WTC11 (cell line): Measurements from ENCODE around the gene TMX2. TPM values are rescaled to one million over a fixed set of nuclear protein-coding genes. Genes with fewer than 3 reads are reported as not detected.

Experiments used
- AR ChIP-seq: fragments of 250-450 bp; sonication (Bioruptor Pico); IDR thresholded peaks from 2 replicates; pipeline ENCODE4 v1.9.0; 2021; ENCODE audit warnings: mild to moderate bottlenecking
- ARID4B ChIP-seq: sonication (generic); formaldehyde crosslinking; IDR thresholded peaks from 2 replicates; pipeline ENCODE4 v1.8.0; 2023; ENCODE audit warnings: missing genetic modification reagents, mild to moderate bottlenecking, borderline replicate concordance
- E2F1 ChIP-seq: sonication (generic); formaldehyde crosslinking; IDR thresholded peaks from 2 replicates; pipeline ENCODE4 v1.8.0; 2022; ENCODE audit warnings: mild to moderate bottlenecking, missing genetic modification reagents
- ERG ChIP-seq: fragments of 250-450 bp; sonication (Bioruptor Pico); IDR thresholded peaks from 2 replicates; pipeline ENCODE4 v1.8.0; 2021; ENCODE audit warnings: mild to moderate bottlenecking
- IRF1 ChIP-seq: sonication (generic); formaldehyde crosslinking; IDR thresholded peaks from 2 replicates; pipeline ENCODE4 v1.8.0; 2023; ENCODE audit warnings: missing genetic modification reagents
- MYBL2 ChIP-seq: sonication (generic); formaldehyde crosslinking; IDR thresholded peaks from 2 replicates; pipeline ENCODE4 v1.8.1; 2023; ENCODE audit warnings: mild to moderate bottlenecking, moderate library complexity, missing genetic modification reagents
- NFYB ChIP-seq: sonication (generic); formaldehyde crosslinking; conservative IDR thresholded peaks from 2 replicates; pipeline ENCODE4 v1.8.0; 2022; ENCODE audit warnings: low read depth, missing genetic modification reagents
- NR2C2 ChIP-seq: sonication (generic); formaldehyde crosslinking; IDR thresholded peaks from 2 replicates; pipeline ENCODE4 v1.8.0; 2022; ENCODE audit warnings: mild to moderate bottlenecking, missing genetic modification reagents
- NR3C1 ChIP-seq: sonication (generic); formaldehyde crosslinking; conservative IDR thresholded peaks from 2 replicates; pipeline ENCODE4 v1.8.1; 2023; ENCODE audit warnings: low read depth, mild to moderate bottlenecking, missing genetic modification reagents
- PRDM15 ChIP-seq: sonication (generic); formaldehyde crosslinking; IDR thresholded peaks from 2 replicates; pipeline ENCODE4 v1.8.0; 2022; ENCODE audit warnings: missing genetic modification reagents
- PREB ChIP-seq: sonication (generic); formaldehyde crosslinking; IDR thresholded peaks from 2 replicates; pipeline ENCODE4 v1.8.1; 2022; ENCODE audit warnings: mild to moderate bottlenecking, missing genetic modification reagents, moderate library complexity, borderline replicate concordance
- RORB ChIP-seq: fragments of 250-450 bp; sonication (Bioruptor Pico); IDR thresholded peaks from 2 replicates; pipeline ENCODE4 v1.9.0; 2021; ENCODE audit warnings: mild to moderate bottlenecking
- SMAD3 ChIP-seq: sonication (generic); formaldehyde crosslinking; IDR thresholded peaks from 2 replicates; pipeline ENCODE4 v1.8.0; 2022; ENCODE audit warnings: missing genetic modification reagents, mild to moderate bottlenecking, borderline replicate concordance
- TCF7 ChIP-seq: sonication (generic); formaldehyde crosslinking; IDR thresholded peaks from 2 replicates; pipeline ENCODE4 v1.8.0; 2022; ENCODE audit warnings: mild to moderate bottlenecking, low read depth, missing genetic modification reagents, moderate library complexity
- TP53 ChIP-seq: sonication (generic); formaldehyde crosslinking; IDR thresholded peaks from 2 replicates; pipeline ENCODE4 v1.8.1; 2023; ENCODE audit warnings: mild to moderate bottlenecking, missing genetic modification reagents
- ZMAT4 ChIP-seq: fragments of 250-450 bp; sonication (Bioruptor Pico); IDR thresholded peaks from 2 replicates; pipeline ENCODE4 v1.9.0; 2021; ENCODE audit warnings: mild to moderate bottlenecking
- ZNF219 ChIP-seq: sonication (generic); formaldehyde crosslinking; IDR thresholded peaks from 2 replicates; pipeline ENCODE4 v1.8.0; 2023; ENCODE audit warnings: missing genetic modification reagents, mild to moderate bottlenecking, borderline replicate concordance
- ZNF396 ChIP-seq: fragments of 250-450 bp; sonication (Bioruptor Pico); IDR thresholded peaks from 2 replicates; pipeline ENCODE4 v1.8.0; 2021; ENCODE audit warnings: mild to moderate bottlenecking, moderate library complexity, borderline replicate concordance
- ZNF423 ChIP-seq: fragments of 250-450 bp; sonication (Bioruptor Pico); IDR thresholded peaks from 2 replicates; pipeline ENCODE4 v2.1.2; 2022; ENCODE audit warnings: mild to moderate bottlenecking, moderate library complexity
- ZNF512 ChIP-seq: sonication (generic); formaldehyde crosslinking; IDR thresholded peaks from 2 replicates; pipeline ENCODE4 v1.8.1; 2022; ENCODE audit warnings: missing genetic modification reagents, borderline replicate concordance
- ZNF671 ChIP-seq: fragments of 250-450 bp; sonication (Bioruptor Pico); IDR thresholded peaks from 2 replicates; pipeline ENCODE4 v1.8.0; 2021; ENCODE audit warnings: mild to moderate bottlenecking
- total RNA-seq: library from RNA; stranded (reverse); gene quantifications from 3 replicates; pipeline ENCODE4 v1.2.3, GENCODE V29; 2021

Gene TMX2
- total RNA-seq, 1 experiment from 2014 or later = 85.4 TPM

GRCh38 chr11:57667736-57668433, 44.5 kb upstream of the TMX2 start, which contains the start of gene ZDHHC5 (continued):
- TF ChIP-seq RORB (CRISPR knock-in tag) (no peak), ZNF396 (CRISPR knock-in tag) (no peak), ZMAT4 (CRISPR knock-in tag) (no peak), ZNF671 (CRISPR knock-in tag) (no peak), E2F1 (no peak), PRDM15 (no peak), SMAD3 (CRISPR knock-in tag) (0 out of 2 replicates have a peak, but pooled peaks have one; percentile 36), NFYB (peak; percentile 71), ZNF219 (CRISPR knock-in tag) (no peak), AR (CRISPR knock-in tag) (no peak), ZNF423 (no peak), NR2C2 (no peak; the same call in 1 of the 2 replicates), ARID4B (CRISPR knock-in tag) (no peak; the same call in 1 of the 2 replicates), NR3C1 (CRISPR knock-in tag) (no peak), MYBL2 (0 out of 2 replicates have a peak, but pooled peaks have one; percentile 18), IRF1 (CRISPR knock-in tag) (no peak), ERG (CRISPR knock-in tag) (no peak), TP53 (no peak), ZNF512 (CRISPR knock-in tag) (no peak), TCF7 (CRISPR knock-in tag) (no peak), PREB (no peak)
